SHP77 treated with DMSO at 0.1 percent for 48 hours (cell line): ENCODE results near the gene IDH3G.

ENCODE experiments used
- DNase-seq: peaks from one replicate; lab custom pipeline; 2025; lab: John Stamatoyannopoulos, UW

Gene IDH3G

DNA sequence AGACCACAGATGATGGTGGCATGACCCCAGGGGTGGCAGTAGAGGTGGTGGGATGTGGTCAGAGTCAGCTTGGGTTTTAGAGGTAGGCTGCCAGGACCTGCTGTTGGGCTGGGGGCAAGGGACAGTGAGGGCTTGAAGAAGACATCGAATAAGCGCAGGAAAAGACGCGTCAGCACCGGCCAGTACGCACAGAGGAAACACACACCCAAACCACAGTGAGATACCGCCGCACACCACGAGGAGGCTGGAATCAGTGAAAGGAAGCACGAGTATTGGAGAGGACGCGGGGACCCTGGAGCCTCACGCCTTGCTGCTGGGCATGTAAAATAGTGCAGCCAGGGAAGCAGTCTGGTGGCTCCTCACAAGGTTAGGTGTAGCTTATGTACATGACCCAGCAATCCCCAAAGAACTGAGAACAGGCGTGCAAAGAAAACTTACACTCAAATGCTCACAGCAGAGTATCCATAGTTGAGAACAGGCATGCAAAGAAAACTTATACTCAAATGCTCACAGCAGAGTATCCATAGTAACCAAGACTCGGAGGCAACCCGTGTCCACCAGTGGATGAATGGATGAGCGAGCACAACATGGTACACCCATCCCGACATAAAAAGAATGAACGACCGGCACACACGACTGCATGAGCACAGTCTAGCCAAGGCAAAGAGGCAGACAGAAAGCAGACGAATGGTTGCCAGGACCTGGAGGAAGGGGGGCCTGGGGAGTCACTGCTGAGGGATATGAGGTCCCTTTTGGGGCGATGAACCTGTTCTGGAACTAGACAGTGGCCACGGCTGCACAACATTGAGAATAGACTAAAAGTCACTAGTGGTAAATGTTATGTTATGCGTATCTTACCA is 22.9 kb upstream of the IDH3G start:
- DNase-seq = no peak

GRCh38 chrX:153814591-153815315 is 20.6 kb upstream of the IDH3G start:
- no peak for DNase-seq

- DNase-seq = no peak
These were observed 19.0 kb upstream of the IDH3G start for GRCh38 chrX:153813161-153813560.

DNA sequence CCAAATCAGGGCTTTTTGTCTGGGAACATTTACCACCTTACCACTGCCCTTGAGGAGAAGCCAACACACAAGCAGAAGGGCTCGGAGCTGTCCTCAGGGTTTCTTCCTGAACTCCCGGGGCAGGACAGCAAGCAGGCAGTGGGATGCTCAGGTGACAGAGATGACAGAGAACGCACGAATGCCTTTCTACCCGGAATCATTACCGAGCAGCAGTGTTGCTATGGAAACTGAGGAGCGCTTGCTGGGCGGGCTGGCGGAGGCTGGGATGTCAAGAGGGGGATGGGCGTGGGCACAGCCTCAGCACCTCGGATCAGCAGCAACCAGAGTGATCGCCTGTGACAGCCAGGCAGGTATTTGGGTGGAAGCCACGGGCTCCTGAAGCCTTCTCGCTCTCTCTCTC is 18.0 kb upstream of the IDH3G start:
- DNase-seq = no peak

DNA sequence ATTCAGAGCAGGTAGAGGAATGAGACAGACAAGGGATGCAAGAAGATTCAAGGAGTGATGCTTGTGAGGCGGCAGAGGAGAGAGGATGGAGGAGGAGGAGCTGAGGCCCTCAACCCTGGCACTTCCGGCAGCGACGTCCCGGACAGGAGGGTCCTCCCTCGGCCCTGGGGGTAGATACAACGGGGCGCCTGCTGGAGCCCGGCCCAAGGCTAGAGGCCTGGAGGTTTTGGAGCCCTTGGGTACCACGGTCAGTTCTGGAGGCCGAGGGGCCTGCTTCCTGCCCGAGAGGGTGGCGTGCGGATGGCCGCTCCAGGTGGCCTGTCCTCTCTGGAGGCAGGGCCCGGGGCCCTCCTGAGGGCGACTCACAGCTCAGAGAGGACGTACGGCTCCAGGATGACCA is 13.8 kb upstream of the IDH3G start:
- DNase-seq = no peak

DNA sequence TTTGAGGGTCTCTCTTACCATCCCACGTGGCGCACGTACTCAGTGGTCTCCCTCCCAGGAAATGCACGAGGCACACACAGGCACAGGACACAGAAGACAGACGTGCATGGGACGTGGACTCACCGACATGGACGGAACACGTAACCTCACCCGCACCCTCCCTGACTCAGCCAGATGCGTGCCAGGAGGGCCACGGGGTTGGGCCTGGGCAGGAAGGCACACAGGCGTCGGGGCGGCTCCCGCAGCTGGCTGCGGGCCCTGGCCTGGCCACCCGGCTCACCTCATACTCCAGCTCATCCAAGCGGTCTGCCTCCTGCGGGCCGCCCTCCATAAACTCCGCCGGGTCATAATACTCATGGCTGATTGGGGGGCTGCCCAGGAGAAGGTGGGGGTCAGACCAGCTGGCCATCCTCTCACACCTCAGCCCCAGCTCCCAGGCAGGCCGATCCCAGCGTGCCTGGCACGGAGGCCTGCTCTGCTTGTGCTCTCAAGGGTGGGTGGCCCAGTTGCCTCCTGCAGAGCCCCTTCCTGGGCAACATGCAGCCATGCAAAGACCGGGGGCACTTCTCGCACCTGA is 12.9 kb upstream of the IDH3G start:
- DNase-seq = no peak

- no peak for DNase-seq
These were observed 11.3 kb upstream of the IDH3G start for GRCh38 chrX:153805436-153805835.

DNA sequence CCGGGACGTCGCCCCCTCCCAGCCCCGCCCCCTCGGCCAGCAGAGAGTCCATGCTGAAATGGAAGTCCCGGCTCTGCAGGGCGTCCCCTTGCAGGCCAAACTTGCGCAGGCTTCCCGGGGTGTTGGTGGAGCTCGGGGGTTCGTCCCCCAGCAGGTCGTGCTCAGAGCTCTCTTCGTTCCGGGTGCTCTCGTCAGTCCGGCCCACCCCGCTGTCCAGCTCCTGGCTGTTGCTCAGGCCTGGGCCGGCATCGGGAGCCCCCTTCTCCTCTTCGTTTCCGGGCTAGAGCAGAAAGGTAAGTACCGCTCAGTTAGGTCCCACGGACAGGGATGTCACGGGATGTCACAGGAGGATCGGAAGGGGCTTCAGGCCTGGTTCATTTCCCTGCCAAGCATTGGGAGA is 10.4 kb upstream of the IDH3G start:
- DNase-seq = no peak

DNA sequence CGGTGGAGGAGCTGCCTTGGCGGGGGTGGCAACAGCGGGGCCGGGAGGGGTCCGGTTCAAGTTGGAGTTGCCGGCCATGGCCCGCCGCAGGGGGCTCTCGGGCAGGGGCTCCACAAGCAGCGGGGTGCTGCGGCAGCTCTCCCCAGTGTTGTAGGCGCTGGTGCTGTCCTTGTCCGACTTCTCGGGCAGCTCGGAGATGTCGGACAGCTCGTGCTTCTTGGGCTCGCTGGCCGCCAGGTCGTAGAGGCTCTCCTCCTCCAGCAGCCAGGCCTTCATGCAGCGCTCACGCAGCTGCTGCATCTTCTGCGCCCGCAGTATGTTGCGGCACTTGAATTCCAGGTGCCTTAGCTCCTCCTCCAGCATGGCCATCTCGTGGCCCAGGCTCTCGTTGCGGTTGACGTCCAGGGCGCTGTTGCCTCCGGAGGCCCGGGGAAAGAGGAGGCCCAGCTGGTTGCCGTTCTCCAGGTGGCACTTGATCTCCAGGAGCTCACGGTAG is 10.0 kb upstream of the IDH3G start:
- no peak for DNase-seq

- DNase-seq = no peak
These were observed 9.3 kb upstream of the IDH3G start for GRCh38 chrX:153803211-153804099.

- no peak for DNase-seq
These were observed 8.4 kb upstream of the IDH3G start for GRCh38 chrX:153802513-153803045.

GRCh38 chrX:153801669-153802068 is 7.5 kb upstream of the IDH3G start:
- no peak for DNase-seq

DNA sequence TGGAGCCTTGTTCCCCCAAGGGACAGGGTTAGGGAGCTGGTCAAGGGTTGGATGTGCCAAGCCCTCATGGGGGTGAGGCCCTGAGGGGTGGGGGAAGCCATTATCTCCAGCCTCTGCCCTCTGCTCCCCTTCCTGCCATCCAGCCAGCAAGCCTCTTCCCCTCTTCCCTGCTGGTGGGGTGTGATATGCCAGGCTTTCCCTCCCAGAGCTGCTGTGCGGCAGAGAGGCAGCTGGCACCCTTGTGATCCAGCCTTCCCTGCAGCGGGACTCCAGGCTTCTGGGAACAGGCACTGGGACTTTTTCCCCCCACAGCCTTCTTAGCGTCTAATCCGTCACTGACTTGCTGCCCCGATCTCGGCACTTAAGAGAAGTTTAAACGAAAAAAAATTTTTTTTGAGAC is 6.6 kb upstream of the IDH3G start:
- DNase-seq = no peak

DNA sequence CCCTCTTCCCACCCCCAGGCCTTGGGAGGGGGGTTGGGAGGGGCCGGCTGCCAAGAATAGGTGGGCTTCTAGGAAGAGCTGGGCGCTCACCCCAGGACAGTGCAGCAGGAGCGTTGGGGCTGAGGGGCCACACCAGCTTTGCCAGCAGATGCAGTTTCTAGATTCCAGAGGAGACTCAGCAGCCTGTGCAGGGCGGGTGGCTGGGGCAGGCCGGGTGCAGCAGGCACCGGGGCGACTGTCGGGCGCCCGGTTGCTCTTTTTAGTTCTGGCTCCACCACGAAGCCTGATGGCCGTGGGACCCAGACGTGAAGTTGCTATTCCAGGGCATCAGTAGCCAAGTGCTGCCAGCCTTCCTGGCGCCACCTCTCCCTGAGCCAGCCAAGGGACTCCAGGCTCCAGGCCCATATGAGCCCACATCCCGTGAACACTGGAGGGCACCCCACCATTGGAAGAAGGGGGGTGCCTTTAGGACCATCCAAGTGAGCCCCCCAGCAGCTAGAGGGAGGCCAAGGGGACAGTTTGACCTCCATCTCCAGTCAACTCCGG is 6.1 kb upstream of the IDH3G start:
- no peak for DNase-seq

GRCh38 chrX:153799326-153799725 is 5.2 kb upstream of the IDH3G start:
- DNase-seq = no peak

DNA sequence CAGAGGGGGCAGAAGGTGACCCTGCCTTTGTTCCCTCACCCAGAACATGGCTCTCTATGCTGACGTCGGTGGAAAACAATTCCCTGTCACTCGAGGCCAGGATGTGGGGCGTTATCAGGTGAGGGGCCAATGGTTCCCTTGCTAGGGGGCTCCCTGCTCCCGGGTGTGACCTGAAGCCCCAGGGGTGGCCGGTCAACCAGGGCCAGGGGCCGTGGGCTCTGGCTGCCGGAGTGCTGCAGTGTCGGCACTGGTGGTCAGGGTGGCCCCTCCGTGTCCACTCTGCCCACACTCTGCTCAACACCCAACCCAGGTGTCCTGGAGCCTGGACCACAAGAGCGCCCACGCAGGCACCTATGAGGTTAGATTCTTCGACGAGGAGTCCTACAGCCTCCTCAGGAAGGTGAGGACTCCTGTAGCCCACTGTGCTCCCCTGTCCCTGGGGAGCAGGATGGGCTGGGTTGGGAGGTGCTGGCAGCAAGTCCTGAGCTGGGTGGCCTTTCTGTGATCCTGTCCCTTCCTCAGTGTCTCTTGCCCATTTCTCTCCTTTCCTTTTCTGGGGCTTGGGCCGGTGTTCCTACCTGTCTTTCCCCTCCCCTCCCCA is 3.3 kb upstream of the IDH3G start:
- no peak for DNase-seq

- DNase-seq = no peak
These were observed 982 bp upstream of the IDH3G start for GRCh38 chrX:153794897-153795816.

DNA sequence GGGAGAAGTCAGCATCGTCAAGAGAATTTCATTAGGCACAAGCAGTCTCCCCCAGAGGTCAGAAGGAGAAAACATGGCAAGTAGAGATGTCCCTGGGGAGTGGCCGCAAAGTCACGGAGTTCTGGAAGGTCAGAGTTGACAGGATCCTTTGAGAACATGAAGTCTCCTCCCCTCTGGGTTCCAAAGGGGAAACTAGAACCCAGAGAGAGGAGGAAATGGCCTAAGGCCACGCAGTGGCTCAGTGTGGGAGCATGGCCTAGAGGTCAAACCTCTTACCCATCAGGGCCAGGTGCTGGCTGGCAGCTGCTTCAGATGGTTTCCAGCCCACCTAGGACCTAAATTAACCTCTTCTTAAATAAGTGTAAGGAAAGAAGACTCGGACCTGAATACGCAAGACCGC is 884 bp downstream of the IDH3G start:
- DNase-seq = no peak

DNA sequence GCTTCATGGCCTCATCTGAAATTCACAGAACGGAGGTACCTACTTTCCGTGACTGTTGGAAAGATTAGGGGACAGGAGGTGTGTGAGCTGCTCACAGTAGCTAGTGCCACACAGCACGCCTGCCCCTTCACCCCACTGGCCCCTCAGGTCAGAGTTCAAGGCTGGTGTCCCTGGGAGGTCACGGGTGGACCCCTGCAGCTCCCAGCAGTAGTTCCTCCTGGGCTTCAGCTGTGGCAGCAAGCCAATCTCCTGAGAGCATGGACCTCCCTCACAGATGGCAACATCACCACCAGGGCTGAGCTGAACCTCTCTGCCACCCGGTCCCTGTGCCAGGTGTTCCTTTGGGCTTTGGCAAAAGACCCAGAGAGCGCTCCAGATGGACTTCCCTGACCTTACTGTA is 1.8 kb downstream of the IDH3G start:
- DNase-seq = no peak
